ENCODE results near the gene USHBP1.

USHBP1 gene

GRCh38 chr19:17305517-17306284 is 41.2 kb upstream of the USHBP1 start, which contains the start of gene MRPL34:
TSS of gene MRPL34 (plus strand) at chr19:17305872. CDS start at chr19:17305893, 21 bp downstream.
- Histone ChIP-seq H4K91ac (ENCODE audit: low read depth, low read length) (peak within 1 kb of the TSS; percentile 83), H3K27me3 (ENCODE audit: insufficient read depth, low read length) (no peaks in the 10 kb centered on the region), H4K12ac (ENCODE audit: low read depth, low read length) (peak within 1 kb of the TSS; percentile 79), H3K79me2 (ENCODE audit: control insufficient read depth, insufficient read depth, low read length, poor library complexity) (peaks cover 23% of the 10 kb centered on the region), H2AFZ (ENCODE audit: insufficient read depth, low read length, poor library complexity) (peak within 1 kb of the TSS; percentile 89), H3K4me1 (ENCODE audit: control insufficient read depth in 1 of 2, insufficient read depth in 2 of 2, low read length in 2 of 2) (peaks cover 30 to 39% of the 10 kb centered on the region in 2 experiments), H3K14ac (ENCODE audit: low read length) (peak within 1 kb of the TSS; percentile 69), H3K4me3 (ENCODE audit: low read depth, low read length) (peak within 1 kb of the TSS; percentile 83), H3K9me3 (ENCODE audit: insufficient read depth, low read depth, low read length) (no peaks in the 10 kb centered on the region), H4K8ac (ENCODE audit: low read depth, low read length) (peak within 1 kb of the TSS; percentile 80), H3K4me2 (ENCODE audit: low read length) (peak within 1 kb of the TSS; percentile 81), H3K4ac (ENCODE audit: low read depth, low read length) (peak within 1 kb of the TSS; percentile 42), H3K23ac (ENCODE audit: low read length) (no peak within 1 kb of the TSS), H2AK5ac (ENCODE audit: low read length) (peak within 1 kb of the TSS; percentile 76), H3K9ac (ENCODE audit: low read length) (peak within 1 kb of the TSS; percentile 75), H3K36me3 (ENCODE audit: control insufficient read depth in 1 of 2, insufficient read depth in 2 of 2, low read length in 2 of 2) (peaks cover 8 to 9% of the 10 kb centered on the region in 2 experiments), H2BK120ac (ENCODE audit: insufficient read depth, low read length, poor library complexity) (peak within 1 kb of the TSS; percentile 69), H3K79me1 (ENCODE audit: low read length) (peaks cover 34% of the 10 kb centered on the region), H3K27ac (ENCODE audit: low read depth, low read length) (peak within 1 kb of the TSS; percentile 76), H2BK5ac (ENCODE audit: low read depth, low read length, poor library complexity) (peak within 1 kb of the TSS; percentile 77), H3K18ac (ENCODE audit: low read length) (peak within 1 kb of the TSS; percentile 58), H2BK12ac (ENCODE audit: low read length) (peak within 1 kb of the TSS; percentile 37)
- peak; percentile 100 for DNase-seq
- WGBS (ENCODE audit: extremely low coverage, insufficient coverage, insufficient read length) = no CpG with 5 or more reads among the region's 55 CpGs

DNA sequence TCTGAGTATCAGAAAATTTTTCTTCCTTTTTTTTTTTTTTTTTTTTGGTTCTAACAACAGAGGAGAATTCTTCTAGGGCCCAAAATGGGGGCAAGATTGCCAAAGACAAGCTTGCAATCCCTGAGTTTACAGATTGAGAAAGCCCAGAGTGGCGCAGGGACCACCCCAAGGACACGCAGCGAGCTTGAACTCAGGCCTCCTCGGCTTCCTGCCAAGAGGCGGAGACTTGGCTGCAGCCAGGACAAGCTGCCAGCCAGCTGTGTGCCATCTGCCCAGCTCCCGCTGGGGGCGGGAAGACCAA is 40.6 kb upstream of the USHBP1 start:
- Histone ChIP-seq H3K36me3 (ENCODE audit: control insufficient read depth in 1 of 2, insufficient read depth in 2 of 2, low read length in 2 of 2) (peaks cover 11 to 15% of the 10 kb centered on the region in 2 experiments), H3K18ac (ENCODE audit: low read length) (no peak overlapping the region), H4K91ac (ENCODE audit: low read depth, low read length) (no peak overlapping the region), H3K4me1 (ENCODE audit: control insufficient read depth in 1 of 2, insufficient read depth in 2 of 2, low read length in 2 of 2) (peaks cover 24 to 34% of the 10 kb centered on the region in 2 experiments), H3K23ac (ENCODE audit: low read length) (no peak overlapping the region), H3K4me2 (ENCODE audit: low read length) (peak overlapping the region; percentile 59), H3K79me1 (ENCODE audit: low read length) (peaks cover 32% of the 10 kb centered on the region), H3K14ac (ENCODE audit: low read length) (no peak overlapping the region), H3K4ac (ENCODE audit: low read depth, low read length) (no peak overlapping the region), H3K4me3 (ENCODE audit: low read depth, low read length) (no peak overlapping the region), H3K9ac (ENCODE audit: low read length) (no peak overlapping the region), H2BK5ac (ENCODE audit: low read depth, low read length, poor library complexity) (no peak overlapping the region), H2AK5ac (ENCODE audit: low read length) (no peak overlapping the region), H2BK120ac (ENCODE audit: insufficient read depth, low read length, poor library complexity) (no peak overlapping the region), H4K12ac (ENCODE audit: low read depth, low read length) (no peak overlapping the region), H3K9me3 (ENCODE audit: insufficient read depth, low read depth, low read length) (no peaks in the 10 kb centered on the region), H2BK12ac (ENCODE audit: low read length) (no peak overlapping the region), H3K79me2 (ENCODE audit: control insufficient read depth, insufficient read depth, low read length, poor library complexity) (peaks cover 19% of the 10 kb centered on the region), H4K8ac (ENCODE audit: low read depth, low read length) (peak overlapping the region; percentile 8), H3K27me3 (ENCODE audit: insufficient read depth, low read length) (no peaks in the 10 kb centered on the region), H3K27ac (ENCODE audit: low read depth, low read length) (peak overlapping the region; percentile 24), H2AFZ (ENCODE audit: insufficient read depth, low read length, poor library complexity) (no peak overlapping the region)
- WGBS (ENCODE audit: extremely low coverage, insufficient coverage, insufficient read length) = no CpG with 5 or more reads among the region's 7 CpGs
- DNase-seq = no peak

GRCh38 chr19:17304386-17305215 is 40.1 kb upstream of the USHBP1 start:
- no peak overlapping the region for H3K4me3 ChIP-seq (ENCODE audit: low read depth, low read length)

GRCh38 chr19:17303940-17304267 is 39.4 kb upstream of the USHBP1 start:
- Histone ChIP-seq H3K27me3 (ENCODE audit: insufficient read depth, low read length) (no peaks in the 10 kb centered on the region), H3K79me2 (ENCODE audit: control insufficient read depth, insufficient read depth, low read length, poor library complexity) (peaks cover 11% of the 10 kb centered on the region), H2AK5ac (ENCODE audit: low read length) (no peak overlapping the region), H3K79me1 (ENCODE audit: low read length) (peaks cover 24% of the 10 kb centered on the region), H2BK5ac (ENCODE audit: low read depth, low read length, poor library complexity) (no peak overlapping the region), H3K4ac (ENCODE audit: low read depth, low read length) (no peak overlapping the region), H3K14ac (ENCODE audit: low read length) (no peak overlapping the region), H3K9ac (ENCODE audit: low read length) (no peak overlapping the region), H2AFZ (ENCODE audit: insufficient read depth, low read length, poor library complexity) (no peak overlapping the region), H3K27ac (ENCODE audit: low read depth, low read length) (no peak overlapping the region), H3K9me3 (ENCODE audit: insufficient read depth, low read depth, low read length) (no peaks in the 10 kb centered on the region), H2BK12ac (ENCODE audit: low read length) (peak overlapping the region; percentile 29), H4K91ac (ENCODE audit: low read depth, low read length) (no peak overlapping the region), H3K36me3 (ENCODE audit: control insufficient read depth in 1 of 2, insufficient read depth in 2 of 2, low read length in 2 of 2) (peaks cover 11 to 16% of the 10 kb centered on the region in 2 experiments), H3K18ac (ENCODE audit: low read length) (no peak overlapping the region), H3K4me2 (ENCODE audit: low read length) (no peak overlapping the region), H4K8ac (ENCODE audit: low read depth, low read length) (no peak overlapping the region), H2BK120ac (ENCODE audit: insufficient read depth, low read length, poor library complexity) (no peak overlapping the region), H4K12ac (ENCODE audit: low read depth, low read length) (no peak overlapping the region), H3K4me3 (ENCODE audit: low read depth, low read length) (no peak overlapping the region), H3K23ac (ENCODE audit: low read length) (no peak overlapping the region), H3K4me1 (ENCODE audit: control insufficient read depth in 1 of 2, insufficient read depth in 2 of 2, low read length in 2 of 2) (peaks cover 23 to 32% of the 10 kb centered on the region in 2 experiments)
- no peak for DNase-seq
- no CpG with 5 or more reads among the region's 12 CpGs for WGBS (ENCODE audit: extremely low coverage, insufficient coverage, insufficient read length)

More at GRCh38 chr19:17304386-17305215, 40.1 kb upstream of the USHBP1 start:
- no peak overlapping the region for H3K9ac ChIP-seq (ENCODE audit: low read length)
- no peak overlapping the region for H2AK5ac ChIP-seq (ENCODE audit: low read length)
- peak overlapping the region; percentile 41 for H4K91ac ChIP-seq (ENCODE audit: low read depth, low read length)
- H2BK5ac ChIP-seq (ENCODE audit: low read depth, low read length, poor library complexity) = no peak overlapping the region
- peaks cover 23 to 32% of the 10 kb centered on the region in 2 experiments for H3K4me1 ChIP-seq (ENCODE audit: control insufficient read depth in 1 of 2, insufficient read depth in 2 of 2, low read length in 2 of 2)
- H3K36me3 ChIP-seq (ENCODE audit: control insufficient read depth in 1 of 2, insufficient read depth in 2 of 2, low read length in 2 of 2) = peaks cover 11 to 16% of the 10 kb centered on the region in 2 experiments
- peak overlapping the region; percentile 4 for H3K4me2 ChIP-seq (ENCODE audit: low read length)
- H2AFZ ChIP-seq (ENCODE audit: insufficient read depth, low read length, poor library complexity) = no peak overlapping the region
- H2BK120ac ChIP-seq (ENCODE audit: insufficient read depth, low read length, poor library complexity) = no peak overlapping the region
- WGBS (ENCODE audit: extremely low coverage, insufficient coverage, insufficient read length) = no CpG with 5 or more reads among the region's 12 CpGs
- DNase-seq = peak in 1 of 2 donors; percentile 70
- H3K18ac ChIP-seq (ENCODE audit: low read length) = no peak overlapping the region
- H3K14ac ChIP-seq (ENCODE audit: low read length) = no peak overlapping the region
- no peak overlapping the region for H4K8ac ChIP-seq (ENCODE audit: low read depth, low read length)
- H3K79me2 ChIP-seq (ENCODE audit: control insufficient read depth, insufficient read depth, low read length, poor library complexity) = peaks cover 14% of the 10 kb centered on the region
- H3K4ac ChIP-seq (ENCODE audit: low read depth, low read length) = no peak overlapping the region
- H3K27me3 ChIP-seq (ENCODE audit: insufficient read depth, low read length) = no peaks in the 10 kb centered on the region
- H3K9me3 ChIP-seq (ENCODE audit: insufficient read depth, low read depth, low read length) = no peaks in the 10 kb centered on the region
- H3K27ac ChIP-seq (ENCODE audit: low read depth, low read length) = no peak overlapping the region
- no peak overlapping the region for H2BK12ac ChIP-seq (ENCODE audit: low read length)
- H4K12ac ChIP-seq (ENCODE audit: low read depth, low read length) = no peak overlapping the region
- H3K23ac ChIP-seq (ENCODE audit: low read length) = no peak overlapping the region
- peaks cover 27% of the 10 kb centered on the region for H3K79me1 ChIP-seq (ENCODE audit: low read length)
